ENCODE measurements around the gene NOL4L. TPM values are rescaled to one million over a fixed set of nuclear protein-coding genes. Genes with fewer than 3 reads are reported as not detected.

NOL4L gene
- total RNA-seq, 1 donor from 2014 or later = 106 TPM

DNA sequence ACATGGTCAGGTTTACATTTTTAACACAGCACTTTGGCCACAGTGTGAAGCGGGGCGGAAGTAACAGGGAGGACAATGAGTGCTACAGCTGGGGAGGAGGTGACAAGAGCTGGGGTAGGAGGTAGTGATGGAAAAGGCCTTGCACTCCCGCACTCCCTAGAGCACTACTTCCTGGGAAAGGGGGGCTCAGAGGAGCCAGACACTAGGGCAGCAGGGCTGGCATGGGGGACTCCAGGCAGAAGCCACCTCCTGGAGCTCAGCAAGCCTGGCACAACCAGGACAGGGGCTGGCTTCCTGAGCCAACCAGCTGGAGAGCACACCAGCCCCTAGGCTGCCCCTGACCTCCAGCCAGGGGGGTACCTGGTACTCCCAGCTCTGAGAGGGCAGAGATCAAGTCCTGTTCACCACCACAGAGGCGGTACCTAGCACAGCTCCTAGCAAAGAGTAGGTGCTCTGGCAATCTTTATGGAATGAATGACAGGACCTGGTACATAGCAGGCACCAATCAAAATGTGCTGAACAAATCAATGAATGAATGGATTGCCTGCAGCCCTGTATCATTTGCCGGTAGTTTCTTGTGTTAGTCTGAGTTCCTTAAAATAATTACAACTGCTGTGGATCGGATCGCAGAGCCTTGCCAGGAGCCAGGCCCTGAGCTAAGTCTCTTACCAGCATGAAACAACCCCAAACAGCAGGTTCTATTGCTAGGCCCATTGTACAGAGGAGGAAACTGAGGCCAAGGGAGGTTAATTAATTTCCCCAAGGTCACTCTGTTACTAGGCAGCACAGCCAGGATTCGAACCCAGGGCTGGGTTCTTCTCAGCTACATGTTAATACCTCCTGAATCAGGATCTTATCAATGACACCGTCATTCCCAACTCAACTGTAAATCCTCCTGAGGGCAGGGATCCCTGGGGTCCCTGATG is 15.5 kb downstream of the NOL4L start:
- H3K36me3 Mint-ChIP-seq (ENCODE audit: unreplicated experiment) = peaks cover 5% of the 10 kb centered on the region
- H3K4me1 Mint-ChIP-seq (ENCODE audit: low read depth, unreplicated experiment) = peaks cover 9% of the 10 kb centered on the region
- H3K27me3 Mint-ChIP-seq (ENCODE audit: unreplicated experiment) = peaks cover 11% of the 10 kb centered on the region
- H3K9me3 Mint-ChIP-seq (ENCODE audit: unreplicated experiment) = peaks cover 6% of the 10 kb centered on the region
- no peak overlapping the region for H3K4me3 Mint-ChIP-seq (ENCODE audit: unreplicated experiment)
- no peak for DNase-seq
- TF ChIP-seq, protein P1, sequence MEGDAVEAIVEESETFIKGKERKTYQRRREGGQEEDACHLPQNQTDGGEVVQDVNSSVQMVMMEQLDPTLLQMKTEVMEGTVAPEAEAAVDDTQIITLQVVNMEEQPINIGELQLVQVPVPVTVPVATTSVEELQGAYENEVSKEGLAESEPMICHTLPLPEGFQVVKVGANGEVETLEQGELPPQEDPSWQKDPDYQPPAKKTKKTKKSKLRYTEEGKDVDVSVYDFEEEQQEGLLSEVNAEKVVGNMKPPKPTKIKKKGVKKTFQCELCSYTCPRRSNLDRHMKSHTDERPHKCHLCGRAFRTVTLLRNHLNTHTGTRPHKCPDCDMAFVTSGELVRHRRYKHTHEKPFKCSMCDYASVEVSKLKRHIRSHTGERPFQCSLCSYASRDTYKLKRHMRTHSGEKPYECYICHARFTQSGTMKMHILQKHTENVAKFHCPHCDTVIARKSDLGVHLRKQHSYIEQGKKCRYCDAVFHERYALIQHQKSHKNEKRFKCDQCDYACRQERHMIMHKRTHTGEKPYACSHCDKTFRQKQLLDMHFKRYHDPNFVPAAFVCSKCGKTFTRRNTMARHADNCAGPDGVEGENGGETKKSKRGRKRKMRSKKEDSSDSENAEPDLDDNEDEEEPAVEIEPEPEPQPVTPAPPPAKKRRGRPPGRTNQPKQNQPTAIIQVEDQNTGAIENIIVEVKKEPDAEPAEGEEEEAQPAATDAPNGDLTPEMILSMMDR (IDR thresholded peaks at IDR 0.05; ENCODE audit: partially characterized antibody, unreplicated experiment) = no peak
- H3K27ac Mint-ChIP-seq (ENCODE audit: unreplicated experiment) = peak overlapping the region; percentile 1

DNA sequence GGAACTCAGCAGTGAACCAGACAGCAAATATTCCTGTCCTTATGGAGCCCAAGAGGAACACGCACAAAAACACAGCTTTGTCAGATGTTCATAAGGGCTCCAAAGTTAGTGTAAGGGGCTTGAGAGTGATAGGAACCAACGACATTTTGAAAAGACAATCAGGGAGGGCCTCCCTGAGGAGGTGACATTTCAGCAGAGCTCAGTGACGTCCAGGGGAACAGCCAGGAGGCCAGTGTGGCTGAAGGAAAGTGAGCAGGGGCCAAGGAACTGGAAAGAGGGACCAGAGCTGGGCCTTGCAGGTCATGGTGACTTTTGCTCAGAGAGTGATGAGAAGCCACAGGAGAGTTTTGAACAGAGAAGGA is 16.1 kb downstream of the NOL4L start:
- Mint-ChIP-seq H3K27ac (ENCODE audit: unreplicated experiment) (peak overlapping the region; percentile 1), H3K9me3 (ENCODE audit: unreplicated experiment) (peaks cover 6% of the 10 kb centered on the region), H3K27me3 (ENCODE audit: unreplicated experiment) (peaks cover 9% of the 10 kb centered on the region), H3K4me3 (ENCODE audit: unreplicated experiment) (no peak overlapping the region), H3K4me1 (ENCODE audit: low read depth, unreplicated experiment) (peaks cover 9% of the 10 kb centered on the region), H3K36me3 (ENCODE audit: unreplicated experiment) (peaks cover 5% of the 10 kb centered on the region)
- TF ChIP-seq, protein P1 (IDR thresholded peaks at IDR 0.05; ENCODE audit: partially characterized antibody, unreplicated experiment) = no peak
- DNase-seq = no peak

DNA sequence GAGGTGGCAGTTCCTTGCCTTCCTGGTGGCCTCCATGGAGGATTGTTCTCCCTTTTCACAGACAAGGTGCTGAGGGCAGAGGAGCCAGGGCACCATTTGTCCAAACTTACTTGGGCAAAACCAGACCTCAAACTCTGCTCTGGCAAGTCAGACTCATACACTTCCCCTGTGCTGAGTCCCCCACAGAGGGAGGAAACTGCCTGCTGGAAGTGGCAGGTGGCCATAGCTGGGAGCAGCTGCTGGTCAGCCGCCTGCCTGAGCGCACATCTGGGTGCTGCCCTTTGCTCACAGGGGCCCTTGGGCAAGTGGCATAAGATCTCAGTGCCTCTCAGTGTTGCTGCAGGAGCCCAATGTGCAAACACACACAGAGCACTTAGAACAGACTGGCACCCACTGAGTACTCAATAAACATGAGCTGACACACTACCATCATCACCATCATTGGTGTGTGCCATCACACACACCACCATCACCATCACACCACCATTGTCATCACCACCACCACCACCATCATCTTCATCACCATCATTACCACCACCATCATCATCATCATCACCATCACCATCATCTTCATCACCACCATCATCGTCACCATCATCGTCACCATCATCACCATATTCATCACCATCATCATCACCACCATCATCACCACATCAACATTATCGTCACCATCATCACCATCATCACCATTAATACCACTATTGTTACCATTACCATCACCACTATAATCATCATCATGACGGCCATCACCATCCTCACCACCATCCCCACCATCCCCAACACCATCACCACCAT is 17.6 kb downstream of the NOL4L start:
- H3K4me3 Mint-ChIP-seq (ENCODE audit: unreplicated experiment) = no peak overlapping the region
- H3K36me3 Mint-ChIP-seq (ENCODE audit: unreplicated experiment) = peaks cover 5% of the 10 kb centered on the region
- peaks cover 6% of the 10 kb centered on the region for H3K9me3 Mint-ChIP-seq (ENCODE audit: unreplicated experiment)
- H3K27me3 Mint-ChIP-seq (ENCODE audit: unreplicated experiment) = peaks cover 12% of the 10 kb centered on the region
- DNase-seq = peak; percentile 59
- H3K4me1 Mint-ChIP-seq (ENCODE audit: low read depth, unreplicated experiment) = peaks cover 9% of the 10 kb centered on the region
- TF ChIP-seq, protein P1 (IDR thresholded peaks at IDR 0.05; ENCODE audit: partially characterized antibody, unreplicated experiment) = no peak
- no peak overlapping the region for H3K27ac Mint-ChIP-seq (ENCODE audit: unreplicated experiment)

DNA sequence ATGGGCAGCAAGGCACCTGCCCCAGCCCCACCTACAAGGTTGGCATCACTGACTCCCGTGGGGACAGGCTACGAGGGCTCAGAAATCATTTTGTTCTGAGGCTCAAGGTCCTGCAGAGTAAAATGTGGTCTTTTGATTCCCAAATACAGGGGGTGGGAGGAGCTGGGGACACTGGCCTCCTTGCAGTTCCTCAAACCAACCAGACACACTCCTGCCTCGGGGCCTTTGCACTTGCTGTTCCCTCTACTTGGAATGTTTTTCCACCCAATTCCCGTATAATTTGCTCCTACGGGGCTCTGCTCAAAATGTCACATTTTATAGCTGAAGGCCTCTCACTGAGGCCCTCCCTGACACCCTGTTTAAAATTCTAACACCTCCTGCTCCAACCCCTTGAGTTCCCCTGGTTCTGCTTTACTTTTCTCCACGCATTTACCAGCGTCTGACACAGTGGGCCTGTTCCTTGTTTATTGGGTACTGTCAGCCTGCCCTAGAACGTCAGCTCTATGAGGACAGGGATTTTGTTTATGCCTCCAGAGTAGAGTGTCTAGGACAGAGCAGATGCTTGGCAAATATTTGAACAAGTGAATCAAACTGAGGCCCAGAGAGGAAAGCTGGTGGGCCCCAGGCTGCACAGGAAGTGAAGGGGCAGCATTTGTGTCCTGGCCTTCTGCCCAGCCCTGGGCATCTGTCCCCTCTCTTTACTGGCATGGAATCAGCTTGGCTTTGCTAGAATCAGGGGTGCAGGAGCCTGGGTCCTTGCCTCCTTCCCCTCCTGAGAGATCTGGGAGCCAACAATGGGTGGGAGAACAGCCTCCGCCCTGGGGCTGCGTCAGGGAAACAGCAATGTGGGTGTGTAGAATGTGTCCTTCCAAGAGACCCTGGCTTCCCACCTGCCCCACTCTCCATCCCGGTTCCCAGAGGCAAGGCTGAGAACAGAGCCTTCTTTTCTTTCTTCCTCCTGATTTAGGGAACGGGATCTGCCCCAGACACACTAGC is 18.5 kb downstream of the NOL4L start:
- Mint-ChIP-seq H3K27me3 (ENCODE audit: unreplicated experiment) (peaks cover 19% of the 10 kb centered on the region), H3K4me1 (ENCODE audit: low read depth, unreplicated experiment) (peaks cover 14% of the 10 kb centered on the region), H3K9me3 (ENCODE audit: unreplicated experiment) (peaks cover 8% of the 10 kb centered on the region), H3K27ac (ENCODE audit: unreplicated experiment) (no peak overlapping the region), H3K36me3 (ENCODE audit: unreplicated experiment) (peaks cover 5% of the 10 kb centered on the region), H3K4me3 (ENCODE audit: unreplicated experiment) (peak overlapping the region; percentile 13)
- DNase-seq = no peak
- TF ChIP-seq, protein P1 (IDR thresholded peaks at IDR 0.05; ENCODE audit: partially characterized antibody, unreplicated experiment) = no peak
